Astrocyte of the spinal cord (primary cell): ENCODE results near the gene PEMT.

Experiments
- DNase-seq: peaks from one replicate; pipeline ENCODE4 v3.0.0; 2011; ENCODE audit warnings: low read depth, low spot score
- H3K4me3 ChIP-seq: 2 replicates; pipeline ENCODE4 v1.5.1; 2011; ENCODE audit warnings: low read depth, mild to moderate bottlenecking, low read length, moderate library complexity
- CTCF ChIP-seq: IDR thresholded peaks from 2 replicates; pipeline ENCODE4 v1.5.1; 2012; ENCODE audit warnings: low read depth, mild to moderate bottlenecking, low read length, inconsistent platforms
- in situ Hi-C: cut with HindIII; loops from 2 replicates; pipeline ENCODE4 v1.10.0; 2017; ENCODE audit warnings: low sequenced_read_pairs

PEMT gene

GRCh38 chr17:17462048-17462824 lies 129.3 kb downstream of the PEMT start:
- H3K4me3 ChIP-seq: no peak overlapping the region
- DNase-seq: no peak
- in situ Hi-C loops: no loop called here
- no peak for TF ChIP-seq CTCF

GRCh38 chr17:17460038-17460437 lies 131.5 kb downstream of the PEMT start:
- DNase-seq: no peak
- no peak overlapping the region for H3K4me3 ChIP-seq
- no peak for TF ChIP-seq CTCF
- in situ Hi-C loops: no loop called here

GRCh38 chr17:17457680-17458079 lies 133.8 kb downstream of the PEMT start:
- in situ Hi-C loops: no loop called here
- no peak overlapping the region for H3K4me3 ChIP-seq
- no peak for TF ChIP-seq CTCF
- DNase-seq: no peak

- no peak for DNase-seq
Measured at GRCh38 chr17:17456251-17456650, 135.3 kb downstream of the PEMT start.

More at GRCh38 chr17:17456251-17456650, 135.3 kb downstream of the PEMT start:
- no peak overlapping the region for H3K4me3 ChIP-seq
- in situ Hi-C loops: no loop called here
- TF ChIP-seq CTCF: no peak
